Activated T-cell treated with anti-CD3 and anti-CD28 coated beads, Interleukin-2, amount 50 U/mL, for 72 hours (primary cell): ENCODE results near the gene SMLR1. TPM values are rescaled to one million over a fixed set of nuclear protein-coding genes. Genes with fewer than 3 reads are reported as not detected.
"Not testable (repeated sequence)": the region's sequence is repeated elsewhere in the genome, so short reads cannot be mapped to it uniquely, and the experiment has no call there.

Source experiments
- ATAC-seq, 2 donors: fragments of 150-1000 bp; cut with Tn5 transposase; replicated peaks in 1 of 2; 2 replicates each; pipeline ENCODE4 v1.10.0; 2021; ENCODE audit warnings: moderate library complexity in 2 of 2, mild to moderate bottlenecking in 1 of 2
- DNase-seq, 2 donors: peaks; one replicate each; pipeline ENCODE4 v3.0.0; 2021 to 2022; ENCODE audit warnings: mixed read lengths in 1 of 2
- H3K27ac Mint-ChIP-seq: one replicate; pipeline ENCODE4 v1.8.0; 2022; ENCODE audit warnings: mild to moderate bottlenecking, moderate library complexity, mixed read lengths
- H3K27me3 Mint-ChIP-seq: one replicate; pipeline ENCODE4 v1.8.0; 2022; ENCODE audit warnings: low read depth, mixed read lengths
- H3K36me3 Mint-ChIP-seq, 2 donors: one replicate each; pipeline ENCODE4 v1.8.0; 2022; ENCODE audit warnings: mixed read lengths in 2 of 2, mild to moderate bottlenecking in 1 of 2; ENCODE audit not compliant: insufficient read depth in 2 of 2
- H3K4me1 Mint-ChIP-seq: one replicate; pipeline ENCODE4 v1.8.0; 2022; ENCODE audit warnings: low read depth, mixed read lengths
- H3K4me3 Mint-ChIP-seq, 2 donors: one replicate each; pipeline ENCODE4 v1.8.0; 2022; ENCODE audit warnings: mild to moderate bottlenecking in 2 of 2, mixed read lengths in 2 of 2, moderate library complexity in 2 of 2
- H3K9me3 Mint-ChIP-seq, 2 donors: one replicate each; pipeline ENCODE4 v1.8.0; 2022; ENCODE audit warnings: mixed read lengths in 2 of 2
- total RNA-seq, 2 donors: library from RNA; stranded (reverse); gene quantifications; one replicate each; pipeline ENCODE4 v1.2.3, GENCODE V29; 2022

Gene SMLR1
- total RNA-seq, 2 donors from 2014 or later: not detected

DNA sequence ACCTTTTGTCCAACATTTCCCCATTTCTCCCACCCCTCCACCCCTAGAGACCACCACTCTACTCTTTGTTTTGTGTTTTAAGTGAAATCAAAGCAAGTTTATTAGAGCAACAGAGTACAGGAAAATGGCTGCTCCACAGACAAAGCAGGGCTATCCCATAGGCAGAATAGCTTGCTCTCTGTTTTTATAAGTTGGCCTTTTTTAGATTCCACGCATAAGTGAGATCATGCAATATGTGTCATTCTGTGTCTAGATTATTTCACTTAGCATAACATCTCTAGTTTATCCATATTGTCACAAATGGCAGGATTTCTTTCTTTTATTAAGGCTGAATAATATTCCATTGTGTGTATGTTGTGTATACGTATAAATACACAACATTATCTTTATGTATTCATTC lies 30.1 kb upstream of the SMLR1 start:
- no peak overlapping the region for H3K27ac Mint-ChIP-seq
- no peak for DNase-seq
- peaks cover 0 to 2% of the 10 kb centered on the region in 2 donors for H3K36me3 Mint-ChIP-seq
- H3K4me1 Mint-ChIP-seq: peaks cover 15% of the 10 kb centered on the region
- no peaks in the 10 kb centered on the region for H3K27me3 Mint-ChIP-seq
- ATAC-seq: no peak
- no peak overlapping the region for H3K4me3 Mint-ChIP-seq
- peaks cover 0 to 2% of the 10 kb centered on the region in 2 donors for H3K9me3 Mint-ChIP-seq

- H3K4me3 Mint-ChIP-seq, DNase-seq, H3K27ac Mint-ChIP-seq, H3K9me3 Mint-ChIP-seq, ATAC-seq, H3K36me3 Mint-ChIP-seq, H3K27me3 Mint-ChIP-seq, H3K4me1 Mint-ChIP-seq: not testable (repeated sequence)
These were observed 25.8 kb upstream of the SMLR1 start for GRCh38 chr6:130801368-130801767.

GRCh38 chr6:130810307-130811030 lies 16.7 kb upstream of the SMLR1 start:
- DNase-seq (no peak), ATAC-seq (no peak)
- Mint-ChIP-seq H3K4me1 (no peaks in the 10 kb centered on the region), H3K9me3 (no peaks in the 10 kb centered on the region), H3K27ac (no peak overlapping the region), H3K27me3 (no peaks in the 10 kb centered on the region), H3K4me3 (no peak overlapping the region), H3K36me3 (no peaks in the 10 kb centered on the region)

DNA sequence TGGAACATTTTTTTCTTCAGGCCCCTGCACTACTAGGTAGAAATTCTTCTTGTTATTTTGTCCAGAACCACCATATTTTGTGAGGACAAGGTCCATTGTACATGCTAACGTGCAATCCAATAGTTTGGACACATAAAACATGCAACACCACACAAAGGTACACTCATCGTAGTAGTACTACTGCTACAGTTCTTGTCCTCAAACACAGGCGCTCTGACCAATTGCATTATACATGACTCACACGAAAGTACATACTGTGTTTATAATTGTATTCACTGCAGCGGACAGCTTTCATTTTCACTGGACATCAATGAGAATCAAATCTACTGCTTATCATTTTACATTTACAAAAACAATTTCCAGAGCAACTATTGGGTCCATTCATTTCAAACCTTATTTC lies 15.3 kb upstream of the SMLR1 start:
- Mint-ChIP-seq H3K4me1 (no peaks in the 10 kb centered on the region), H3K4me3 (no peak overlapping the region), H3K36me3 (no peaks in the 10 kb centered on the region), H3K27me3 (no peaks in the 10 kb centered on the region), H3K27ac (no peak overlapping the region), H3K9me3 (no peaks in the 10 kb centered on the region)
- ATAC-seq (no peak), DNase-seq (no peak)

GRCh38 chr6:130814506-130814905 lies 12.7 kb upstream of the SMLR1 start:
- Mint-ChIP-seq H3K4me3 (no peak overlapping the region), H3K27me3 (no peaks in the 10 kb centered on the region), H3K27ac (no peak overlapping the region), H3K4me1 (no peaks in the 10 kb centered on the region), H3K9me3 (peaks cover 0 to 4% of the 10 kb centered on the region in 2 donors), H3K36me3 (peaks cover 2 to 3% of the 10 kb centered on the region in 2 donors)
- ATAC-seq (no peak), DNase-seq (no peak)

GRCh38 chr6:130815200-130816071 lies 11.8 kb upstream of the SMLR1 start:
- Mint-ChIP-seq H3K9me3 (peaks cover 0 to 4% of the 10 kb centered on the region in 2 donors), H3K4me3 (no peak overlapping the region), H3K4me1 (no peaks in the 10 kb centered on the region), H3K27me3 (no peaks in the 10 kb centered on the region), H3K27ac (no peak overlapping the region), H3K36me3 (peaks cover 2 to 3% of the 10 kb centered on the region in 2 donors)
- DNase-seq (no peak), ATAC-seq (no peak)

- Mint-ChIP-seq H3K27me3 (no peaks in the 10 kb centered on the region), H3K36me3 (no peaks in the 10 kb centered on the region), H3K4me3 (no peak overlapping the region), H3K9me3 (peaks cover 0 to under 1% of the 10 kb centered on the region in 2 donors), H3K27ac (no peak overlapping the region), H3K4me1 (peaks cover 9% of the 10 kb centered on the region)
- ATAC-seq (no peak), DNase-seq (no peak)
These were observed 4.5 kb upstream of the SMLR1 start for GRCh38 chr6:130822736-130823135.

DNA sequence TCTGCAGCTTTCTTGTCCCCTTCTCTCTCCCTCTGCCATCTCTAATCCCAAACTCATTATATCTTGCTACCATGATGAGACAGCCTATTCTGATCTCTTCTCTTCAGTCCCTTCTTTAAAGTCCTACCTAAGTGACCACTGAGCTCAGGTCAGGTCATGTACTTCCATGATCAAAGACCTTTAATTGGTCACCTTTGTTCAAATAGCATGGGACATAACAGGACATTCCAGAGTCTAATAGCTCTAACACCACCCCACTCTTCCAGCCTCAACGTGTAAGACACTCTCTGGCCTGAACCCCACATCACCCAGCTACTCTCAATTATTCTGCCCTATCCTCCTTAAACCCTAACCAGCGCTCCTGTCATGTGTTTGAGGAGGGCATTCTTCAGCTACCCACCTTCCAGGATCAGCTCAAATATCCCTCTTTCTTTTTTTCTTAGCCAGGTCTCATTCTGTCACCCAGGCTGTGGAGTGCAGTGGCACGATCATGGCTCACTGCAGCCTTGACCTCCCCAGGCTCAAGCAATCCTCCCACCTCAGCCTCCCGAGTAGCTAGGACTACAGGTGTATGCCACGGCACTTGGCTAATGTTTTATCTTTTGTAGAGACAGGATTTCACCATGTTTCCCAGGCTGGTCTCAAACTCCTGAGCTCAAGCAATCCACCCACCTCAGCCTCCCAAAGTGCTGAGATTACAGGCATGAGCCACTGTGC lies 2.1 kb upstream of the SMLR1 start:
- ATAC-seq: no peak
- Mint-ChIP-seq H3K4me3 (no peak overlapping the region), H3K27me3 (no peaks in the 10 kb centered on the region), H3K4me1 (peaks cover 9% of the 10 kb centered on the region), H3K9me3 (no peaks in the 10 kb centered on the region), H3K27ac (no peak overlapping the region), H3K36me3 (no peaks in the 10 kb centered on the region)
- DNase-seq: no peak

GRCh38 chr6:130825772-130826441 lies 1.3 kb upstream of the SMLR1 start:
- ATAC-seq (no peak), DNase-seq (no peak)
- Mint-ChIP-seq H3K9me3 (no peaks in the 10 kb centered on the region), H3K4me3 (no peak overlapping the region), H3K27me3 (no peaks in the 10 kb centered on the region), H3K36me3 (no peaks in the 10 kb centered on the region), H3K27ac (no peak overlapping the region), H3K4me1 (peaks cover 9% of the 10 kb centered on the region)

DNA sequence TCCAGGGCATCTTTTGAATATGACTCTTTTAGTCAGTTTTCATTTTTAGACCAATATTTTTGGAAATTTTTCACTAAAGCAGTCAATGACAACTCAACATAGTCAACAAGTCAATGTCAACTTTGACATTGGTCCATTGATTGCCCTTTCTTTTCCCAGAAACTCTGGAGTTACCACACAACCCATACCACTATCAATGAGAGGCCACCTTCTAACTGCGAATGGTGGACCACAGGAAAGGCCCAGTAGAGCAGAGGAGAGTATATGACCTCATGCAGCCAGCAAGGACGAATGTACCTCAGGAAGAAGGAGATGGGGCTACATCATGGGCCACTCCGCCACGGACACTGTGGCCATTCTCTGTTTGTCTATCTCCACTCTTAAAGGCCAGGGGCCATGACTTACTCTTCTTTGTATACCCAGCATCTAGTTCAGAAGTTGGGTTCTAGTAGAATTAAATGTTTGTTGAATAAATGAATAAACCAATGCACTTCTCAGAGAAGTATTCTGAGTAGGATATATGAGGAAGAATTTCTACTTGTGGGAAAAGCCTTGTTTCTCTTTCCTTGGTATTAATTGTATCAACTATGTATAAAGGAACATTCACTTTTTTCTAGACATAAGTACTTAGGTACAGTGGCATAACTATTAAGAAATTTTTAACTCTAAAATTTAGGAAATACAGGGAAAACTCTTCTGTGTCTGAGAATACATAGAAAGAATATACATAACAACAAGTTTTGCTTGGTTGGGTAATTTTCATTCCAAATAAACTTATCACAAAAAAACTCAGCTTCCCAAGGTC lies 562 bp upstream of the SMLR1 start:
- DNase-seq (no peak), ATAC-seq (no peak)
- no peaks in the 10 kb centered on the region for H3K36me3 Mint-ChIP-seq
- peaks cover 9% of the 10 kb centered on the region for H3K4me1 Mint-ChIP-seq
- H3K4me3 Mint-ChIP-seq: no peak overlapping the region
- no peak overlapping the region for H3K27ac Mint-ChIP-seq
- H3K9me3 Mint-ChIP-seq: no peaks in the 10 kb centered on the region
- H3K27me3 Mint-ChIP-seq: no peaks in the 10 kb centered on the region

DNA sequence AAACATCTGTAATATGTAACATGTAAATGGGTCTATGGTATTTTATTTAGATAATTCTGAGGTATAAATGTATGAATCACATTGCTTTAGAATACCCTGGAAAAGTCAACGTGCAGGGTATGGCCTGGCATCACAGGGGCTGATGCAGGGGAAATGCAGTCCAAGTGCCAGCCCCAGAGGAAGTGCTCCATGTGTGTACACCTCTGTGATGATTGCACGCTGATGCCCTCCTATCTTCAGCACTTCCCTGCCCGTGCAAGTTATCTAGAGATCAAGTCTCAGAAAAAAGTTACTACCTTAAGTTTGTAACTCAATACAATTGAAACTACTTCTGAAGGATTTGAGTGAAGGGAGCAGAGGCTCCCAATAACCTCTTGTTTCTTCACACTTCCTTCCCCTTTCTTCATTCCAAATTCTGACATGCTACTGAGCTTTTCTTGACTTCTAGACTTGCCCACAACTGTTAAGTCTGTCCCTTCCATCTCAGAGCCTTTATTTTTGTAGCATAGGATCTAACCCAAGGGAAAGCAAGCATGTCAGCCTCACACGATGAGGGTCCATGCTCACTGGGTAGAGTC lies 2.2 kb downstream of the SMLR1 start:
- H3K27ac Mint-ChIP-seq: no peak overlapping the region
- no peaks in the 10 kb centered on the region for H3K9me3 Mint-ChIP-seq
- H3K27me3 Mint-ChIP-seq: no peaks in the 10 kb centered on the region
- no peak for ATAC-seq
- no peak overlapping the region for H3K4me3 Mint-ChIP-seq
- peaks cover 9% of the 10 kb centered on the region for H3K4me1 Mint-ChIP-seq
- no peak for DNase-seq
- H3K36me3 Mint-ChIP-seq: no peaks in the 10 kb centered on the region

DNA sequence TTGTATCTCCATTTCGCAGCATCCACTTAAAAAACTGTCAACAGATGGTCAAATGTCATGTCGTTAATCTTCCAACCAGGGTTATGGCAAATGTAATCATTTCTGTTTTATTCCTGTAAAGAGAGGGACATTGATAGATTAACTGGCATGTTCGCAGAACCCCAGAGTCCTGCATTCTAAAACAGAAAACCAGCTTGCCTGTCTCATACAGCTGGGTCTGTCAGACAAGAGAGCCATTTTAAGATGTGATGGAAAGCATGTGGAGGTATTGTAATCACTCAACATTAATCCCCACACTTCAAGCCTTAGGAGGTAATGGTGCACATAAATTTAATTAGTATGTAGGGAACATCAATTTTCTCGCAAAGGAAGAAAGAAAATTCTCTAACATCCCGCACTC lies 4.4 kb downstream of the SMLR1 start:
- H3K4me1 Mint-ChIP-seq: no peaks in the 10 kb centered on the region
- H3K9me3 Mint-ChIP-seq: no peaks in the 10 kb centered on the region
- no peak for DNase-seq
- no peaks in the 10 kb centered on the region for H3K36me3 Mint-ChIP-seq
- no peak for ATAC-seq
- no peak overlapping the region for H3K4me3 Mint-ChIP-seq
- no peaks in the 10 kb centered on the region for H3K27me3 Mint-ChIP-seq
- H3K27ac Mint-ChIP-seq: no peak overlapping the region
